Epithelial cell of esophagus (primary cell): ENCODE results near the gene MAP2K2.

ENCODE experiments used
- DNase-seq: peaks from one replicate; pipeline ENCODE4 v3.0.0; 2010; ENCODE audit warnings: low read depth
- H3K4me3 ChIP-seq: 2 replicates; pipeline ENCODE4 v1.5.1; 2011; ENCODE audit warnings: mild to moderate bottlenecking, low read length, control low read depth
- CTCF ChIP-seq: IDR thresholded peaks from 2 replicates; pipeline ENCODE4 v1.5.1; 2011; ENCODE audit warnings: low read depth, mild to moderate bottlenecking, low read length, control low read depth, inconsistent platforms; ENCODE audit not compliant: insufficient read depth; ENCODE audit errors: missing control alignments

The MAP2K2 gene

DNA sequence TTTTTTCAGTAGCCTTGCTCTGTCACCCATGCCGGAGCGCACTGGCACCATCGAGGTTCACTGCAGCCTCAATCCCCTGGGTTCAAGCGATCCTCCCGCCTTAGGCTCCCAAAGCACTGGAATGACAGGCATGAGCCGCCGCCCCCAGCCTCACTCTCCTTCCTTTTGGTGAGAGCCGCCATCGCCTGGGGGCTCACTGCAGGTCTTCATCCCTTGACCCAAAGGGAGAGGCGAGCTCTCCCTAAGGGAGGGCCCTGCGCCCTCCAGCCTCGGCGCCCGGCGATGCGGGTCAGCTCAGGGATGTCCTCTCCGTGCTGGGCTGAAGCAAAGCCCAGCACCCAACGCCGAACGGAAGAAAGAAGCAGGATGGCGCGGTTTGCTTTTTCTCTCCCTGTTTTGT is 34.0 kb downstream of the MAP2K2 start:
- DNase-seq: no peak
- H3K4me3 ChIP-seq: no peak overlapping the region
- no peak for TF ChIP-seq CTCF

DNA sequence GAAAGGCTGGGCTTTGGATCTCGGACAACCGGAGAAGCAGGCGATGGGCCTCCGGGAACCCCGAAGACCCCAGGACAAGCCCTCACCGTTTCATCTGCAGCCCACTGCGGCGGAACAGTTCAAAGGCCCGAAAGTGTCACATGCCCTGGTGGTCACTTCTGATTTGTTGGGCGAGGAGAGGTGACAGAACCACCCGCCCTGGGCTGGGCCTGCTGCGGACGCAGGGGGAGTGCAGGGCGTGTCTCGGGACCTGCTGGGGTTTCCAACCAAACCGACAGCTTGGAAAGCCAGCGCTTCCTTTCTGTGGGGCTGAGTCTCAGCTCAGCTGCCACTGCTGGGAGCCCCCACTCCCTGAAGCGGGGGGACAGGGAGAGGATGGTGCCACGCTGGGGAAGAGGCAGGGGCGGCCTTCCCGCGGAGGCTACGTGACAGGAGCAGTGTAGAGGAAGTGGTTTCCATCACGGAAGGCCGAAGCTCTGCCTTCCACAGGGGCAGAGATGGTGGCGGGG is 34.5 kb downstream of the MAP2K2 start:
- H3K4me3 ChIP-seq: no peak overlapping the region

DNA sequence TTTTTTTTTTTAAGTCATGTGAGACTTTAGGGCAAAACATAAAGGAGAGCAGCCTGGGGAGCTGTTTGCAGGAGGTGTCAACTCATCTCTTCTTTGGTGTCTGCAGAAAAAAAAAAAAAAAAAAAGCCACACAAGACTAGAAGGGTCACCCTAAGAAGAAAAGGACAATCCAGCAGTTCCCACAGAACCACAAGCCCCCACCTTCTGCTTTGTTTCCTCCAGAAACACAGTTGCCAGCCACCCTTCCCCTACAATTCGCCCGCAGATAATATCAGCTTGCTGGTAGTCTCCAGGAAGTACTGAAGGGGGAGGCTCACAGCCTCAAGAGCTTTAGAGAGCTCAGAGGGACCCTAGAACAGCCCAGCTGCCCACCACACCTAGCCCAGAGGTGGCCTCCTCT is 34.9 kb downstream of the MAP2K2 start:
- TF ChIP-seq CTCF: no peak
- H3K4me3 ChIP-seq: no peak overlapping the region
- no peak for DNase-seq

More for the DNA sequence above, 34.5 kb downstream of the MAP2K2 start:
- no peak for TF ChIP-seq CTCF
- no peak for DNase-seq

DNA sequence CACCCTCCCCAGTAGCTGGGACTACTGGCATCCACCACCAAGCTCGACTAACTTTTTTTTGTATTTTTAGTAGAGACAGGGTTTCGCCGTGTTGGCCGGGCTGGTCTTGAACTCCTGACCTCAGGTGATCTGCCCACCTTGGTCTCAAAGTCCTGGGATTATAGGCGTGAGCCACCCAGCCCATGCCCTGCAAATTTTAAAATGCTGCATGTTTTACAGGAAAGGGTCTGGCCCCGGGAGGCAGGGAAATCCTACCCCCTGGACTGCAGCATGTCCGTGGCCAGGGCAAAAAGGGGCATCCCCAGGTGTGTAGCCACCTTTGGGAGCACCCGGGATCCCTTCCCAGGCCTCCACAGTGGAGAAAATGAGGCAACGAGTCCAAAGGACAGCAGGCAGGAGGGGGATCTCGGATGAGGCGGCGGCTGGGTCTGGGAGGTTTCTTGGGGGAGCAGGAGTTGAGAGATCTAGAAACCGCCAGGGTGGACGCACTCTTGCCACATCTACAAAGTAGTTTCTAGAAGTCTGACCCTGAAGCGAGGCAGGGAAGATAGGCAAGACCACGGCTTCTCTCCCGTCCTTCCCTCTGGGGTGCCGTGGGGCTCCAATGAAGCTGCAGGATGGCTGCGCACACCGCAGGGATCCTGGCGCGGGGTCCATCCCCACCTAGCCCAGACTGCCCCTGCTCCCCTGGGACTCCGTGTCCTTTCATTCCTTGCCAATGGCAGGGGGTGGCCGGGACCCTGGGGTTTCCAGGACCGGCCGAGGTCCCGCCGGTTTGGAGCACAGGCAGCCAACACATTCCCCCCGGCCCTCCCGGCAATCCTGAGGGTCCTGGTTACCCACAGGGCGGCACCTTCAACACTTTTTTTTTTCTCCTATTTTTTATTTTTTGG is 35.9 kb downstream of the MAP2K2 start:
- no peak overlapping the region for H3K4me3 ChIP-seq
- DNase-seq: no peak
- no peak for TF ChIP-seq CTCF

DNA sequence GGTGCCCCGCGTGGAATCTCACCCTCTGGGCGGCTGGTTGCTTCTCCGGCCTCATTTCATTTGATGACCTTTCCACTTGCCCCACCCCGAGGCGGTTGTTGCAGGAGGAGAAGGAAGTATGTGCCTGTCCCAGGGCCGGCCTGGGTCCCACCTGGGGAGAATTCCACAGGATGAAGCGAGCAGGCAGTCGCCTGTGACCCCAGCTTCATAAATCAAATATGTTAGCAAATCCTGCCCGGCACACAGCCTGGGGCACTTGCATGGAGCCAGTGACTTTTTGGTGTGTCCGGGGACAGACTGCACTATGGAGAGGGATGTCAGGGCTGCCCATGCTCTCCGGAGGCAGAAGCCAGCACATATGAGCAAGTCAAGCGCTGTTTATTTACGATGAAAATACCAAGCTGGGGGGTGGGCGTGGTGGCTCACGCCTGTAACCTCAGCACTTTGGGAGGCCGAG is 37.5 kb downstream of the MAP2K2 start:
- no peak overlapping the region for H3K4me3 ChIP-seq
- TF ChIP-seq CTCF: no peak
- no peak for DNase-seq

- no peak overlapping the region for H3K4me3 ChIP-seq
- DNase-seq: no peak
- no peak for TF ChIP-seq CTCF
Observed at GRCh38 chr19:4084547-4084877, 39.4 kb downstream of the MAP2K2 start.
